GM13976 (cell line): ENCODE measurements around the gene PHAF1.

Experiments
- DNase-seq: peaks from one replicate; pipeline ENCODE4 v3.0.0; 2012; ENCODE audit warnings: low spot score
- in situ Hi-C: fragments of 300-500 bp; cut with MboI; formaldehyde crosslinking; loops from one replicate; pipeline ENCODE4 v1.12.0; 2022; ENCODE audit warnings: low sequenced_read_pairs, mixed read lengths, inconsistent platforms; ENCODE audit not compliant: unreplicated experiment
- TF ChIP-seq, protein P1 (sequence below): IDR thresholded peaks from 2 replicates; pipeline ENCODE4 v1.5.1; 2012; ENCODE audit warnings: borderline replicate concordance, mild to moderate bottlenecking; ENCODE audit not compliant: insufficient read depth; ENCODE audit errors: extremely low read depth, missing control alignments, control extremely low read depth

Gene PHAF1

DNA sequence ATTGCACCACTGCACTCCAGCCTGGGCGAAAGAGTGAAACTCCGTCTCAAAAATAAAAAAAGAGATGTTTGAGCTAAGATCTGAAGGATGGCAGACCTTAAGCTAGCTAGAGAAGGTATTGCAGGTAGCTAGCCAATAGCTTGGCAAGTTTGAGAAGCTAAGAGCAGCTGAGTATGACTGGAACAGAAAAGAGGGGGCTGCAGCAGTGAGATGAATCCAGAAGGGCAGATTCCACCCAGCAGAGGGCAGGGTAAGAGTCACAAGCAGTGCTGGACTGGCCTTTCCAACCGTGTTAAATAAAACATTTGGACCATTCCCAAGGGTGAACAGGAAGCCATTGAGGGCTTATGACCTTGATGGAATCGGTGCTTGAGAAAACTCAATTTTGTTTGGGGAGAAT is 5.7 kb upstream of the PHAF1 start:
- DNase-seq = no peak
- TF ChIP-seq, protein P1, sequence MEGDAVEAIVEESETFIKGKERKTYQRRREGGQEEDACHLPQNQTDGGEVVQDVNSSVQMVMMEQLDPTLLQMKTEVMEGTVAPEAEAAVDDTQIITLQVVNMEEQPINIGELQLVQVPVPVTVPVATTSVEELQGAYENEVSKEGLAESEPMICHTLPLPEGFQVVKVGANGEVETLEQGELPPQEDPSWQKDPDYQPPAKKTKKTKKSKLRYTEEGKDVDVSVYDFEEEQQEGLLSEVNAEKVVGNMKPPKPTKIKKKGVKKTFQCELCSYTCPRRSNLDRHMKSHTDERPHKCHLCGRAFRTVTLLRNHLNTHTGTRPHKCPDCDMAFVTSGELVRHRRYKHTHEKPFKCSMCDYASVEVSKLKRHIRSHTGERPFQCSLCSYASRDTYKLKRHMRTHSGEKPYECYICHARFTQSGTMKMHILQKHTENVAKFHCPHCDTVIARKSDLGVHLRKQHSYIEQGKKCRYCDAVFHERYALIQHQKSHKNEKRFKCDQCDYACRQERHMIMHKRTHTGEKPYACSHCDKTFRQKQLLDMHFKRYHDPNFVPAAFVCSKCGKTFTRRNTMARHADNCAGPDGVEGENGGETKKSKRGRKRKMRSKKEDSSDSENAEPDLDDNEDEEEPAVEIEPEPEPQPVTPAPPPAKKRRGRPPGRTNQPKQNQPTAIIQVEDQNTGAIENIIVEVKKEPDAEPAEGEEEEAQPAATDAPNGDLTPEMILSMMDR = no peak
- in situ Hi-C loops = no loop called here

DNA sequence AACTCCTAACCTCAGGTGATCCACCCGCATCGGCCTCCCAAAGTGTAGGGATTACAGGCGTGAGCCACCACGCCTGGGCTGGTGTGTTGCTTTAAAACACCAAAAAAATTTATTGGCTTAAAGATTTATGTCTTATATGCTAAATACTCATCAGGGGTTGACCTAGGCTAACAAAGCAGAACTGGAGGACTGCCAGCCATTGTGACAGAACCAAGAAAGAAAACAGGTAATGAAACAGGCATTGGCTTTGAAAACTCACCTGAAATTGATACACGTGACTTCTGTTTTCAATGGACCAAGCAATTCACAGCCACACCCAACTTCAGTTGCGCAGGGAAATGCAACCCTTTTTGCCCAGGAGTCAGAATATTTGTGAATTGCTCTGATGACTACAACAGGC is 4.9 kb upstream of the PHAF1 start:
- TF ChIP-seq, protein P1 = no peak
- in situ Hi-C loops = no loop called here
- no peak for DNase-seq

DNA sequence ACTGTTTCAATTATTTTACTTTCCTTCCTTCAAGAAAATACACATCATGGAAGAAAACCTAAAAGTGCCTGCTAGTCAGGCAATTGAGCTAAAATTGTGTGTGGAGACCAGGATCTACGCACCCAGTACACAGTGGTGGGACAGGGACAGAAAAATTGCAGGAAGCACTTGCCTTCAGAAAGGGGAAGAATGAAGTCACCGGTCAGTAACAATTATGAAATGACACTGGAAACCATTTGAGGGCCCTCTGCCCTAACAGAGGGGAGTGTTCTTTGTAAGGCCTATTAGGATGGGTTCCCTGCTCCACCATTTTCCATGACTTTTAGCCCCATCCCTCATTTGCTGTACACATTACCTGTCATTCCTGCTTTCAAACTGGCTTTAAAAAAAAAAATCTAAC is 4.5 kb upstream of the PHAF1 start:
- TF ChIP-seq, protein P1 = no peak
- in situ Hi-C loops = no loop called here

DNA sequence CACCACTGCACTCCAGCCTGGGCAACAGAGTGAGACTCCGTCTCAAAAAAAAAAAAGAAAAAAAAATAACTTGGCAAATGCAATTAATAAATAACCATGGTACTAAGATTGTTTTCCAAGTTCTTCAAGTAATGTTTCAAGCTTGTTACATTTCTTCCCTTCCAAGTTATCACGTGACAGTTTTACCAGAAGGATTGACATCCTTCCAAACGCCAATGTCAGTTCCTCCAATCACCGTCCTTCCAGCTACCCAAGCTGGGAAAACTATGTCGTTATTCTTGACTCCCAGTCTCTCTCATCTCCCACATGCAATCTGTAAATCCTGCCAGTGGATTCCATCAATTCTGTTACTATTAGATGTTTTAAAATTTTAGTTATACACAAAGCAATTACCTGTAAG is 3.9 kb upstream of the PHAF1 start:
- TF ChIP-seq, protein P1 = no peak
- in situ Hi-C loops = no loop called here
- no peak for DNase-seq

More for the DNA sequence above, 4.5 kb upstream of the PHAF1 start:
- no peak for DNase-seq

DNA sequence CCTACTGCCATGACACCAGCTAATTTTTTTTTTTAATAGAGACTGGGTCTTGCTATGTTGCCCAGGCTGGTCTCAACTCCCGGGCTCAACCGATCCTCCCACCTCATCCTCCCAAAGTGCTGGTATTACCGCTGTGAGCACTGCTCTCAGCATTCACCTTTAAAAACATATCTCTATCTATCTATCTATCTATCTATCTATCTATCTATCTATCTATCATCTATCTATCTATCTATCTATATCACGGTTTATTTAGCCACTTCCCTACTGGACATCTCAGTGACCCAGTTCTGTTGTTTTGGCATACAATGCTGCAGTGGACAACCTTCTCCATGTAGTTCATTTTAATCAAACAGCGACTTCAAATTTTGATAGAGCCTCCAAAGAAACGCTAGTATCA is 1.3 kb upstream of the PHAF1 start:
- no peak for DNase-seq
- in situ Hi-C loops = no loop called here
- TF ChIP-seq, protein P1 = no peak

DNA sequence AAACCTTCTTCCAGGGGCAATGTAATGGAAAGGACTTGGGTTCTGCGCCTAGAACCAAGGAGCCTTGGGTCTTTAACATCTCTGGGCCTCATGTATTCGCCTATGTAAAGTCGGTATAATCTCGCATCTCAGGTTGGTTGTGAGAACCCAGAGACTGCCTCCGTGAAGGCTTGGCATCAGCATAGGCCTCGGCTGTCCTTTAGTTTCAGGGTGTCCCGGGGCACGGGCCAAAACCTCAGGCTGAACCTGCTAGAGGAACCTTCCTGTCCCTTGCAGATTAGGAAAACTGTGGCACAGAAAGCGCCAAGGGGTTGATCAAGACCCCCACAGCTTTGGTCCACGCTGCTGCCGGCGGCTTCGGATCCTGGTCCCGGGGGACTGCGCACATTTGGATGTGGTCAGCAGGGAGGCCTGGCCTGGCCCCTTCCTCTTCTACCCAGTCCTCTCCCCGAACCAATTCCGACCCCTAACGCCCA is 772 bp upstream of the PHAF1 start:
- TF ChIP-seq, protein P1 = no peak
- no peak for DNase-seq
- in situ Hi-C loops = no loop called here
